Activated gamma-delta T cell treated with Interleukin-2 at 50 U/mL for 16 hours (primary cell): ENCODE results near the gene SFRP4.

Source experiments
- DNase-seq: peaks from one replicate; pipeline ENCODE4 v3.0.0-alpha.2; 2020

Gene SFRP4

DNA sequence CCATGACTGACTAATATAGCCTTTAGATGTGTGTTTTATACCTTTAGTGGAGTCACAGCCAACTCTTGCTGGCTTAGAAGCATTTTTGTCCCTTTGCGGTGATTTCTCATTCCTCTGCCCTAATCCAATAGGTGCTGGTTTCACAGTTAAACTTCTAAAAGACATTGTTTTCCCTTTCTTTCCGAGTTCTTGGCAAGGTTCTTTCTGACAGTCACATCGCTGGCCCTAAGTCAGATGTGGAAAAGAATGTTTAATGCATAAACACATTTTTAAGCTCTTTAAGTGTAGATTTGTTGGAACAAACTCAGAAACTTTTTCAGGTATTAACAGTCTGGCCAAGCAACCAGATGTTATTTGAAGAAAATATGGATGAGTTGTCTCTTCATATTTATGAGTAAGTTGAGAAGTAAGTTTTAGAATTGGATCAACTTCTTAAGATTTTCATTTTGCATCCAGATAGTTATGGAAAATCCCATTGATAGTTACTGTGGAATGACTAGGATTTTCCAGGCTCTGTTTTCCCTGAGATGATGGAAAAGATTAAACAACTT lies 7.9 kb upstream of the SFRP4 start:
- no peak for DNase-seq

DNA sequence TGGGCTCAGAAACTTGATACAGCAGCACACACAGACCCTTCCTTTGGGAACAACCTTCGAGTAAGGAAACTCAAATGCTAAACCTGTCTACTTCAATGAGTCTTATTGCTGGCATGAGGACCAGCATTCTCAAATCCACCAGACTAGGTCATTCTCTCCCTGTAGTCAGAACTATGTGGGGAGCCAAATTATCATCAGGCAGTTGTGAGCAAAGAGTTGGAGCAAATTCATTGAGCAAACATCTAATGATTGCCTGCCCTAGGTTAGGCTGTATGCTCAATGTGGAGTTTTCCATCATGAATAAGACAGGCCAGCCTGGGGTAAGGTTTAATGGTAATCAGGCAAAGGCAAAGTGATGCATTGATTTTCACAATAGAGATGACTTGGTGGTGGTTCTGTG lies 7.4 kb upstream of the SFRP4 start:
- DNase-seq: no peak

DNA sequence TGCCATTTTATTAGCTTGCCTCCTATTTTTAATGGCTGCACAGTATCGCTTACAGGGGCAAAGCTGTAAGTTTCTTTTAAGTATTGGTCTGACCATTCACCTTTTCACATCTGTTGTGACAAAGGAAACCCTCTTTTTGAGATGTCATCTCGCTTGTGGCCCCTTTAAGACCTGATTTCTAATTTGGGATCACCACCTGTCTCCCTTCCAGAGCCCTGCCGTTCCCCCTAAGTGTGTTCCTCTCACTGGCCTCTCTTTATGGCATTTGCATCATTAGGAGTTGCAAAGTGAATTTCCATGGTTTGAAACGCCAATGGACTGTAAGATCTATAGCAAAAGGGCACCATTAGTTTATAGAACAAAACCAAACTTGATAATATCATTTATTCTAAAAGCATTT lies 5.3 kb upstream of the SFRP4 start:
- DNase-seq: no peak

DNA sequence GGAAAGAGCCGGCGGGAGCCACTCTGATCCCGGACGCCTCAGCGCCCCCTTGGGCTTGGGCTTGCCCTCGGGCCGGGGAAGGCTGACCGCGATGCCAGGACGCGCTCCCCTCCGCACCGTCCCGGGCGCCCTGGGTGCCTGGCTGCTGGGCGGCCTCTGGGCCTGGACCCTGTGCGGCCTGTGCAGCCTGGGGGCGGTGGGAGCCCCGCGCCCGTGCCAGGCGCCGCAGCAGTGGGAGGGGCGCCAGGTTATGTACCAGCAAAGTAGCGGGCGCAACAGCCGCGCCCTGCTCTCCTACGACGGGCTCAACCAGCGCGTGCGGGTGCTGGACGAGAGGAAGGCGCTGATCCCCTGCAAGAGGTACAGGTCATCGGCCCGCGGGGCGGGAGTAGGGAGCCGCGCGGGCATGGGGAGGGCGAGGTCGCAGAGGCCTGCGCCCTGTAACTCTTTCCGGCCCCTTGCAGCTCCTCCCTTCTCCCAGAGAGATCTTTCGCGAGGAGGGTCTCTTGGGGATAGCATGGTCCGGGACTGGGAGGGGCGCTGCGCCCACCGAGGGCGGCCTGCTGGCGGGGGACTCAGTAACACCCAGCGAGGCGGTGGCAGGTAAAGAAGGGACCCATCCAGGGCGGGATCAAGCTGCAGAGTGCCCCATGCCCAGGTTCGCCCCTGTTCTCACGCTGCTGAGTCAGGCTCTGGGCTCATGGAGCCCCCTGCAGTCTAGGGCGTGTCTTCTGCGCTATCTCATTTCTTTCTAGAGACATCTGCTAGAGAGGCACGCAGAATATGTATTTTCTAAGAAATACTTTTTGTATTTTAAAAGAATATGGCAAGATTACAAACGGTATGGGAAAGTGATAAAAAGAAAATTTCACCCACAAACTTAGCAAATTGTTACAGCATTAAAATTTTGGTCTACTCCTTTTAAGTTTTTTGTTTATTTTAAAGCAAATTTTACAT lies 4.5 kb upstream of the SFRP4 start:
- DNase-seq: peak; percentile 8

DNA sequence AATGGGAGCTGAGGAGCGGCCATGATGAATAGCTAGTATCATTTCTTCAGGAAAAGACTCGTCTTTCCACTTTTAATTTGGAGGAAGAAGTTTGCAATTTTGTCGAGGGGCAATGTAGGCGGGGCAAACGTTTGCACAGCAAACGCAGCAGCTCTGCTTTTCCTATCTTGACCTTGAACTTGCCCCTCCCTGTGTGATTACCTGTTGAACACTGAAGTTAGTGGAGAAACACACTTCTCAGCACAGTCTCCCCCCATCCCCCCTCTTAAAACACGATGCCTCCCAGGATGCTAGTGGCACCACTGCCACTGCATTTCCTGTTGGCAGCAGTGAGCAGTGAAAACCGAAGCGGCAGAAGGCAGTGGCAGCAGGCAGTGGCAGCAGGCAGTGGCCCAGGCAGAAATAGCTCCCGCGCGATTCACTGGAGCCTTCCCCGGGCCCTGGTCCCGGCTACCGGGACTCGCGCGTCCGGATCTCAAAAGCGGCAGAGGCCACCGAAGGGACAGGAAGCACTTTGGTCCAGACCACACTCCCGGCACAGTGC lies 3.8 kb upstream of the SFRP4 start, which contains the start of gene EPDR1:
Gene EPDR1 (plus strand): TSS at position 336 of the 544 bp plus-strand sequence. CDS start 300 bp downstream, outside the sequence.
- peak; percentile 29 for DNase-seq

DNA sequence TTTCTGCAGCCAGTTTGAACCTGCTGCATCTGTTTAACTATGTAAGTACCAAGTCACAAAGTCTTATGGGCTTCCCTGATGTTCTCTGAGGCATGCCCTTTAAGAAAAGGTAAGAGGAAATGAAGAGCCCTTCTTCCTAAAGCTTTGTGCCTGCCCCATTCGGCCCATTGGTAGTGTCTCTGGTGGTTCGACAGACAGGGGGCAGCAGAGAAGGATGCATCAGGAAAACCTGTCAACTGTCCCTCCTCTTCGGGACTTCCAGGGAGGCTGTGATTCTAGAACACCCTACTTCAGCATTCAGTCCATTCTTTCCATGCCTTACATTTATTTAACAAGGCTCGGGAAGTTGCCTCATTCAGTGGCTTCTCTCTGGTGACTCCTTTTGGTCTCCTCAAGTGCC lies 1.9 kb upstream of the SFRP4 start:
- no peak for DNase-seq

DNA sequence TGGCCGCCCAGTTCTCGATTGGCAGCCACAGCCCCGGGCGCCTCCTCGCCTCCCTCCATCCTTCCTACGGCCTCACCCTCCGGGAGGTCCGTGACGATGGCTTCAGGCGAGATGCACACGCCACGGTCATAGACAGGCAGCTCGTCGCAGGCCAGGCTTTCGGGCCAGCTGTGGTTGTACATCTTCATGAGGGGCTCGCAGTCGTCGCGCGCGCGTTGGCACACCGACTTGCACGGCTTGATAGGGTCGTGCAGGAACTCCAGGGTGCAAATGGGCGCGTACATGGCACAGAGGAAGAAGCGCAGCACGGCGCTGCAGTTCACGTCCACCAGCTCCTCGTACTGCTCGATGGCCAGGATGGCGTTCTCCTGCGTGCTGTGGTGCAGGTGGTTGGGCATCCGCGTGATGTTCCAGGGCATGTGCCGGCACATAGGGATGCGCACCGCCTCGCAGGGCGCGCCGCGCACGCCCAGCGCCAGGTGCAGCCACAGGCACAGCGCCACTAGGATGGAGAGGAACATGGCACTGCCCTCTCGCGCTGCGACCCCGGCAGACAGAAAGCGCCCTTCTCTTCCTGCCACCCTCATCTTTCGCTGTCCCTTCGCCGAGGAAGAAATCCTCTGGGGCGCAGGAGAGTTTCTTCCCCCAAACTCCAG lies 472 bp downstream of the SFRP4 start:
- DNase-seq: no peak

DNA sequence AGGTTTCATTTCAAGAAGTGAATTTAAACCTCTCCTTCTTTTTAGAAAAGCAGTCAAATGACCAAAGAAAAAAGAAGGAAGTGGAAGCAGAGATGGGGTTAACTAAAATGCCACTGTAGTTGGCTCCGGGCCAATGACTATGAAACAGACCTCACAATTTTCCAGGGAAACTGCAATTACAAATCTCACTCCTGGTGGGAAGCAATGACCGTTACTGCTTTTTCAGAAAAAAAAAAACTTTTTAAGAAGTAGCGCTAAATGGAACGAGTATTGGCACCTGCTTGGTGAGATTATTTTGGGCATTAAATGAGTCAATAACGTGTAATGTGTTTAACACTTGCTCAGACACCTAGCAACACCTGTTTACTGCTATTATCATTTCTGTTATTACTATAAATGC lies 1.2 kb downstream of the SFRP4 start:
- DNase-seq: no peak

DNA sequence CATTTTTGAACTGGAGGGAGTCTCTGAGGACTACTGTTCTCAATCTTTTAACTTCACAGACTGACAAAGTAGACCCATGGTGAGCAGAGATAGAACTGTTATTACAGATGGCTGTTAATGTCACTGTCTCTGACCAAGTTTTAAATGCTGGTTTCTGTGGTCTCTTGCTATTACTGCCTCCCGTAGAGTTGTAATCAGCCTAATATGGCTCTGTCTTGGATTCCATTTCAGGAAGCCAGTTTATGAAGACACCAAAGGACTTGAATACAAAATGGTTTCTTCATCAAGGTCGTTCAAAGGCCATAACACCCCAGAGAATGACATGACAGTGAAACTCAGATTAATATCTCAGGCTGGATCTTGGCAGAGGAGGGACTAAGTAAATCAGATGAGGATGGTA lies 3.9 kb downstream of the SFRP4 start:
- no peak for DNase-seq

DNA sequence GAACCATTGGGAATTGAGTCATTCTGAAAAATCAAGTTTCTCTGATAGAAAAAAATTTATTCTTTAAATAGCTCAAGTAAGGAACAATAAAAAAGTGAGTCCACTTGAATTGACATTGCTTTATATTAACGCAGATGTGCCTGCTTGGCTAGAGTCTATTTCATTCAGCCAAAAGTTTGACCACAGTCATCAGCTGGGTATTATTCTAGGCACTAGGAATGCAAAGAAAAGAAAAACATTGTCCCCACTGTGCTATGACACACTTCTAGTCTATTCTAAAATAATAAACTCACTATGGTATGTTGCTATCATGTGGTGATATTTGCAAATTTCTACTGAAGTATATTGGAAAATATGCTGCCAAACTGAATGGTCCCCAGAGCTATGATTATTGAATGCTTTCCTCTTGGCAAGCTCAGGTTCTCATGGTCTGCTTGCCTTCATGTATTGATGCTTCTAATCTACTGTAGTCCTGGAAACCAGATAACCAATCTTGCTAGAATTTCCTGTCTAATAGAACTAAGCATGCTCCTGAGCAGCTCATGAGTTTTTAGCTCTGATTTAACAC lies 8.3 kb downstream of the SFRP4 start:
- DNase-seq: no peak

DNA sequence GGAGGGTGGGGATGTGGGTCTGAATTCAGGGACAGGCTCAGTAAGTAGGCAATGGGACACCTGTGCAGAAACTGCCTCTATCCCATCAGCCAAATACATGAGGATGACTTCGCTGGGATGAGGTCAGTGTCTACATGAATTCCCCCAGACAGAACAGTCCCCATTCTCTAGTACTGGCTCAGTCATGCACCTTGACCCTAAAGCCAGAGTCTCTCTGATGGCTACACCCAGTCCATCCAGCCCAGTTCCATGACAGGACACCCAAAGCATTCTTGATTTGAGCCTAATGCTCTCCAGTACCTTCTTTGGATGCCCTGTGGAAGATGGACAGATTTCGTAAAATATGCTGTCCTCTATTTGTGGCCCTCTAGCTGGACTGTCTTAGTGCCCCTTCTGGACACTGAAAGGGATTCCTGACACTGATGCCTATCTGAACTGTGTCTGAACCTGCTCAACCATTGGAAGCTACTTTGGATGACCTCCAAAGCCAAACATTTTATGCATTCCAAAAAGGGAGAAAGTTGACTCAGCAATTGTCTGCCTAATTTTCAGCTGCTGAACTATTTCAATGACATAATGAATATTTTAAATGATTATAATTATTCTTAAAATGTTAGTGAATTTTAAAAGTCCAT lies 14.6 kb downstream of the SFRP4 start:
- no peak for DNase-seq

DNA sequence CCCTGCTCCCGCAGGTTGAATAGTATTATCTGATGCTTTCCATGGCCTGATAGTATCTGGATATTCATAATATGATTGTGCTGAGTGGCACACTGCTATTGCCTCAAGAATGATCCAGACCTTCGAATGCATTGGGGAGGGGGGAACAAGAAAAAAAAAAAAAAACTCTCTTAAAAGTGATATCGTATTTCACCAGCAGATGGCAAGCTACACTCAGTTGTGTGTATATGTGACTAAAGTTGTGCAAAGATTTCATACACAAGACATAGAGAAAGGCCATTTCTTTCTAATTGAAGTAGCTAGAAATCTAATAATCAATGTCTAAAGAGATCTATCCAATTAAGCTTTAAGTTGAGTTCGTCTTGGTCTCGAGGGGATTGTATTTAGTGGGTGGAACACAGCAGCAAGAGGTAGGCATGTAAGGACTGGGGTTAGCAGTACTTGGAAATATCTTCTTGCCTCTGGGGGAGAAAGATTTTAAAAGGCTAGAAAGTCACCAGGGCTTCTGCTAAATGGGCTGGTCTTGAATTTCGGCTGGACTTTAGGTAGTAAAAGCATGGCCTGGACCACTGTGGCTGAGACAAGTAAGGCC lies 15.3 kb downstream of the SFRP4 start:
- no peak for DNase-seq

DNA sequence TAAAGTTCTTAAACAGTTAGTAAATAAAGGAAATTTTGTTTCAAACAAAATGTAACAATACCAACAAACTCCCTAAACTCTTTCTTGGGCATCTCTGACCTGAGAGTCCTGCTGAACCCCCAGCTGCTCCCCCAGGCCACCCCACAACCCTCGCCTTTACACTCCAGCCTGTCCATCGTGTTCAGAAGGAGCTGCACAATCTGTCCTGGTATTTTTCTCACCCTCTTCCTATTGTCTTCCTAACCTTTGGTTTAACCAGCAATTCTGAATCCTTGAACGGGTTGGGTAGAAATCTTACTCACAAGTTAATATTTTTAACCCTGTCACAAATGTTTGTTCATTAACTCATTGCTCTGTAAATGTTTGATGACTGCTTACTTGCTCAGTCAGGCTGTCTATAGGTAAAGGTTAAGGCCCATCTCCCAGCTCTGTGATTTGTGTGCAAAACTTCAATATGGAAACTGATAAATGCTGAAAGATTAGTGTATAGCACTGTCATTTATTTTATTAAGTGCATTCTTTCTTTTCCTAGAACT lies 16.8 kb downstream of the SFRP4 start:
- no peak for DNase-seq

DNA sequence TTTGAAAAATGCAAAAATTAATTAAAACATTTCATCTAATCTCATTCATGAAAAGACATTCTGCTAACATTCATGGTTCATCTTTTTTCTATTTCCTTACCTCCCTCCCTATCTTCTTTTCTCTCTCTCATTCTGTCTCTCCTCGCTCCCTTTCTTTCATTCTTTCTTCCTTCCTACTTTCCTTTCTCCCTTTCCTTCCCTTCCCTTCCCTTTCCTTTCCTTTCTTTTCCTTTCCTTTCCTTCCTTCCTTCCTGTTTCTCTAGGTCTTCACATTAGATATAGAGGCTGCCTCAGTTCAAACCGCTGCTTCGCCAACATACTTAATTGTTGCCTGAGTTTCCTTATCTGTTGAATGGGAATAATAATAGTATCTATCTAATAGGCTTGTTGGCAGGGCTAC lies 21.9 kb downstream of the SFRP4 start:
- DNase-seq: no peak

DNA sequence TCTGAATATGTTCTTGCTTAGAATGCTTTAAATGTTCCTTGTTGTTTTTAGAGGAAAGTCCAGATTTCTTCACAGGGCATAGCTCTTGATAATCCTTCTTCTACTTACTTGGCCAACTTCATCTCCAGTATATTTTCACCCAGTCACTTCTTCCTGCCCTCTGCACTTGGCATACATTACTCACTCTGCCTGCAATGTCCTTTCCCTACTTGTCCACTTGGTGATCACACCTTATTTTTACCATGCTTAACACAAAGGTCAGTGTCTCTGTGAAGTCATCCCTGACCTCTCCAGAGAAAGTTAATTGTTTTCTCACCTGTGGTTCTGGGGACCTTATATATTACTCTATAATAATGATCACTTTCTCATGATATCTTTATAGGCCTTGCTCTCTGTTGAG lies 23.3 kb downstream of the SFRP4 start:
- DNase-seq: no peak

DNA sequence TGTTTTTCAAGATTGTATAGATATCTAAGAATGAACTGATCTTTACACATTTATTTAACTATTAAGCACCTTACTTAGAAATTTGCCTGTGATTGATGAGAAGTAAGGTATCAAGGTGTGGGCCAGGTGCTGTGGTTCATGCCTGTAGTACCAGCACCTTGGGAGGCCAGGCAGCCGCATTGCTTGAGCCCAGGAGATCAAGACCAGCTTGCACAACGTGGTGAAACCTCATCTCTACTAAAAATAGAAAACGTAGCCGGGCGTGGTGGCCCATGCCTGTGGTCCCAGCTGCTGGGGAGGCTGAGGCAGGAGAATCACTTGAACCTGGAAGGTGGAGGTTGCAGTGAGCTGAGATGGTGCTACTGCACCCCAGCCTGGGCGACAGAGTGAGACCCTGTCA lies 34.5 kb downstream of the SFRP4 start:
- no peak for DNase-seq
